HepG2 (cell line): Measurements from ENCODE around the gene BLMH. TPM values are rescaled to one million over a fixed set of nuclear protein-coding genes. Genes with fewer than 3 reads are reported as not detected.

Experiments used
- CBX5 ChIP-seq: sonication (generic); formaldehyde crosslinking; IDR thresholded peaks from 2 replicates; pipeline ENCODE4 v1.4.0; 2020; ENCODE audit warnings: missing genetic modification reagents, borderline replicate concordance
- CC2D1A ChIP-seq: sonication (generic); formaldehyde crosslinking; IDR thresholded peaks from 2 replicates; pipeline ENCODE4 v1.8.1; 2023; ENCODE audit warnings: mild to moderate bottlenecking, missing genetic modification reagents
- DRAP1 ChIP-seq: IDR thresholded peaks from 2 replicates; pipeline ENCODE4 v1.6.1; 2016; ENCODE audit warnings: missing genetic modification reagents, missing compliant biosample characterization
- GRHL1 ChIP-seq: sonication (generic); formaldehyde crosslinking; conservative IDR thresholded peaks from 2 replicates; pipeline ENCODE4 v1.8.0; 2022; ENCODE audit warnings: missing genetic modification reagents
- MEF2D ChIP-seq: sonication (generic); formaldehyde crosslinking; IDR thresholded peaks from 2 replicates; pipeline ENCODE4 v1.5.1; 2020; ENCODE audit warnings: mild to moderate bottlenecking, missing genetic modification reagents
- MIXL1 ChIP-seq: IDR thresholded peaks from 2 replicates; pipeline ENCODE4 v1.6.1; 2016
- MTA1 ChIP-seq: sonication (generic); formaldehyde crosslinking; IDR thresholded peaks from 2 replicates; pipeline ENCODE4 v1.4.0; 2020; ENCODE audit warnings: missing genetic modification reagents, mild to moderate bottlenecking, borderline replicate concordance
- MYPOP ChIP-seq: sonication (generic); formaldehyde crosslinking; IDR thresholded peaks from 2 replicates; pipeline ENCODE4 v1.8.1; 2023; ENCODE audit warnings: mild to moderate bottlenecking, moderate library complexity, missing genetic modification reagents
- PATZ1 ChIP-seq: sonication (generic); formaldehyde crosslinking; IDR thresholded peaks from 2 replicates; pipeline ENCODE4 v1.4.0; 2020; ENCODE audit warnings: missing genetic modification reagents
- PBX2 ChIP-seq: IDR thresholded peaks from 2 replicates; pipeline ENCODE4 v1.6.1; 2016; ENCODE audit warnings: control low read depth
- POLR2G ChIP-seq: fragments of 200-400 bp; formaldehyde crosslinking; IDR thresholded peaks from 2 replicates; pipeline ENCODE4 v1.6.1; 2018; ENCODE audit warnings: mild to moderate bottlenecking, low read depth, low read length, moderate library complexity
- REL ChIP-seq: sonication (generic); formaldehyde crosslinking; conservative IDR thresholded peaks from 2 replicates; pipeline ENCODE4 v1.8.0; 2022; ENCODE audit warnings: mild to moderate bottlenecking, missing genetic modification reagents, moderate library complexity
- RXRA ChIP-seq: sonication (generic); formaldehyde crosslinking; IDR thresholded peaks from 2 replicates; pipeline ENCODE4 v1.5.1; 2020; ENCODE audit warnings: missing genetic modification reagents
- TARDBP ChIP-seq: sonication (generic); formaldehyde crosslinking; IDR thresholded peaks from 2 replicates; pipeline ENCODE4 v1.8.0; 2022; ENCODE audit warnings: mild to moderate bottlenecking, missing genetic modification reagents
- ZNF10 ChIP-seq: sonication (generic); formaldehyde crosslinking; IDR thresholded peaks from 2 replicates; pipeline ENCODE4 v1.4.0; 2020; ENCODE audit warnings: mild to moderate bottlenecking, low read depth, missing genetic modification reagents, borderline replicate concordance
- ZNF205 ChIP-seq: IDR thresholded peaks from 2 replicates; pipeline ENCODE4 v1.6.1; 2018; ENCODE audit warnings: missing biosample characterization, missing genetic modification reagents
- ZNF263 ChIP-seq: sonication (generic); formaldehyde crosslinking; IDR thresholded peaks from 2 replicates; pipeline ENCODE4 v1.4.0; 2020; ENCODE audit warnings: missing genetic modification reagents
- ZNF275 ChIP-seq: sonication (generic); formaldehyde crosslinking; IDR thresholded peaks from 2 replicates; pipeline ENCODE4 v1.8.0; 2022; ENCODE audit warnings: missing genetic modification reagents, mild to moderate bottlenecking, inconsistent platforms, borderline replicate concordance
- ZNF431 ChIP-seq: sonication (generic); formaldehyde crosslinking; IDR thresholded peaks from 2 replicates; pipeline ENCODE4 v1.9.0; 2022; ENCODE audit warnings: missing genetic modification reagents, low read depth, mild to moderate bottlenecking, borderline replicate concordance
- ZNF546 ChIP-seq: sonication (generic); formaldehyde crosslinking; conservative IDR thresholded peaks from 2 replicates; pipeline ENCODE4 v1.8.1; 2023; ENCODE audit warnings: mild to moderate bottlenecking, missing genetic modification reagents
- ZNF674 ChIP-seq: sonication (generic); formaldehyde crosslinking; IDR thresholded peaks from 2 replicates; pipeline ENCODE4 v1.5.0; 2020; ENCODE audit warnings: low read depth, mild to moderate bottlenecking, missing genetic modification reagents
- ZNF7 ChIP-seq: IDR thresholded peaks from 2 replicates; pipeline ENCODE4 v1.6.1; 2016; ENCODE audit warnings: missing biosample characterization, missing genetic modification reagents
- ZNF772 ChIP-seq: sonication (generic); formaldehyde crosslinking; IDR thresholded peaks from 2 replicates; pipeline ENCODE4 v1.5.0; 2020; ENCODE audit warnings: mild to moderate bottlenecking, missing genetic modification reagents
- polyA plus RNA-seq, 8 experiments: library from polyadenylated mRNA; depleted of rRNA in 3 of 8; stranded (reverse) in 7 of 8; unstranded in 1 of 8; fragments of >200 nt; fragmentation: Illumina TruSeq in 4 of 8; extraction: Trizol in 4 of 8; gene quantifications; 2 replicates each; pipeline versions ENCODE4 v1.2.1 to v1.2.3, GENCODE V29; 2011 to 2016; ENCODE audit warnings: low read depth in 4 of 8, missing spikeins in 1 of 8, mixed read lengths in 1 of 8; ENCODE audit not compliant: insufficient read depth in 1 of 8
- total RNA-seq, 5 experiments: library from RNA; depleted of rRNA; stranded (reverse); fragments of >200 nt; fragmentation: Illumina TruSeq; extraction: Trizol; gene quantifications; 2 replicates each; pipeline ENCODE4 v1.2.3, GENCODE V29; 2016; ENCODE audit warnings: low read depth in 1 of 5

The BLMH gene
- total and polyA plus RNA-seq, 2 of the 13 experiments (the other 11 are each of a cell fraction or from before 2014, with no cell fraction given), result 12.1 to 41.0 TPM

- no peak for TF ChIP-seq ZNF546
- 0 out of 2 replicates have a peak, but pooled peaks have one; percentile 20 for TF ChIP-seq PATZ1 (CRISPR knock-in tag)
- TF ChIP-seq ZNF263, result no peak; the same call in 1 of the 2 replicates
- no peak for TF ChIP-seq ZNF10 (CRISPR knock-in tag)
- TF ChIP-seq ZNF674, result no peak
- TF ChIP-seq RXRA, result peak; percentile 27; the same call in 1 of the 2 replicates
- TF ChIP-seq TARDBP (CRISPR knock-in tag), result peak; percentile 26; the same call in 1 of the 2 replicates
- TF ChIP-seq GRHL1 (CRISPR knock-in tag), result no peak
- TF ChIP-seq MYPOP (CRISPR knock-in tag), result peak; percentile 13; the same call in 1 of the 2 replicates
- TF ChIP-seq MIXL1 (CRISPR knock-in tag), result peak; percentile 82
- TF ChIP-seq REL (CRISPR knock-in tag), result no peak
- no peak for TF ChIP-seq ZNF275 (CRISPR knock-in tag)
- no peak for TF ChIP-seq ZNF431
- TF ChIP-seq CC2D1A (CRISPR knock-in tag), result no peak
- no peak; the same call in 1 of the 2 replicates for TF ChIP-seq MTA1 (CRISPR knock-in tag)
- TF ChIP-seq PBX2, result no peak
- TF ChIP-seq ZNF205, result no peak
- peak; percentile 70 for TF ChIP-seq POLR2G
- peak; percentile 46; the same call in 1 of the 2 replicates for TF ChIP-seq DRAP1 (CRISPR knock-in tag)
- no peak for TF ChIP-seq CBX5 (CRISPR knock-in tag)
- TF ChIP-seq ZNF772, result no peak
- no peak; the same call in 1 of the 2 replicates for TF ChIP-seq MEF2D (CRISPR knock-in tag)
- TF ChIP-seq ZNF7 (CRISPR knock-in tag), result no peak
These were observed 65.7 kb downstream of the BLMH start (continued) for GRCh38 chr17:30225919-30226553.
